Body of pancreas (tissue), 4 donors: Measurements from ENCODE around the gene IDH2.
A peak's percentile ranks its signal among the peaks of the same experiment; 100 is the strongest.

ENCODE experiments used
- CTCF ChIP-seq, 7 experiments: fragments of 450-650 bp in 4 of 7; fragments of 200-600 bp in 3 of 7; sonication (generic) in 3 of 7; IDR thresholded peaks; one replicate each; pipeline ENCODE4 v1.5.1; 2016 to 2019; ENCODE audit warnings: antibody characterized with exemption in 7 of 7
- POLR2A ChIP-seq, 3 donors: fragments of 450-650 bp; IDR thresholded peaks; one replicate each; pipeline ENCODE4 v1.6.1; 2016; ENCODE audit warnings: antibody characterized with exemption in 3 of 3, mild to moderate bottlenecking in 2 of 3

DNA sequence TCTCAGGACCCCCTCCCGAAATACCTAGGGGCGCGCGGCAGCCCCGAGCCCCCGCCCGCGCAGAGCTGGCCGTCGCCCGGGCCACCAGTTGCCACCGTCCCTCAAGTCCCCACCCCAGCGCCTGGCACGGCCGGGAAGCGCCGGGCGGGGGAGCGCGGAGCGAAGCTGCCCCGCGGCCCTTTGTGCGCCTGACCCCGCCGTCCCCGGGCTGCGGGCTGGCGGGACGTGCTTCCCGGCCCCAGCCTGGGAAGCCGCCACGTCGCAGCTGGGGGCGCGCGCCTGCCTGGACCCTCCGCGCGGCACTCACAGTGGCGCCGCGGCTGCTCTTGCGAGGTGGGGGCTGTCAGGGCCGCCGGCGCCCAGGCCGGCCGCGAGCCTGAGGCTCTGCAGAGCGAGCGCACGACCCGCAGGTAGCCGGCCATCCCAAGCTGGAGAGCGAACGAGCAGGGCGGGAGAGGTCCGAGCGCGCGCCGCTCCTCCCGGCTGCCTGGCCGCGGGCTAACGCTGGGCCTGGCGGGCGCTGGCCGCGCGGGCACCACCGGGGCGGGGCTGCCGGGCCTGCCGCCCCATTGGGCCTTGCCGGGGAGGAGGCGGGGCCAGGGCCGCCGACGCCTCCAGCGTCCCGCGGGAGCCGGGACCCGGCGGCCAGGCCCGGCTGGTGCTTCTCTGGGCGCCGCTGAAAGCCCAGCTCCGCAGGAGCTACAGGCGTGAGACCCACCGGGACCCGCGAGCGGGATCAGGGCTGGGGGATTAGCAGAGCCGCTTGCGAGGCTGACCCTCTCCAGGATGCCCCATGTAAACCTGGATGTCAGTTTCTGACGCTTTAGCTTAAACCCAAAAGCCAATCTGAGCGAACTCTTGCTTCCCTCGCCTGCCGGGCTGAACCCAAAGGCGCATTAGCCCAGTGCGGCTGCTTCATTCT lies at the start of gene IDH2:
- TF ChIP-seq POLR2A (IDR thresholded peaks at IDR 0.05) (peak; percentile 89 to 97 (median 90)), CTCF (IDR thresholded peaks at IDR 0.05) (peak in 1 of 7 experiments; percentile 23)
